ENCODE results near the gene WDR47. TPM values are rescaled to one million over a fixed set of nuclear protein-coding genes. Genes with fewer than 3 reads are reported as not detected.

WDR47 gene
- total and polyA plus RNA-seq, 7 donors = 5.7 to 19.6 (median 14.2) TPM

DNA sequence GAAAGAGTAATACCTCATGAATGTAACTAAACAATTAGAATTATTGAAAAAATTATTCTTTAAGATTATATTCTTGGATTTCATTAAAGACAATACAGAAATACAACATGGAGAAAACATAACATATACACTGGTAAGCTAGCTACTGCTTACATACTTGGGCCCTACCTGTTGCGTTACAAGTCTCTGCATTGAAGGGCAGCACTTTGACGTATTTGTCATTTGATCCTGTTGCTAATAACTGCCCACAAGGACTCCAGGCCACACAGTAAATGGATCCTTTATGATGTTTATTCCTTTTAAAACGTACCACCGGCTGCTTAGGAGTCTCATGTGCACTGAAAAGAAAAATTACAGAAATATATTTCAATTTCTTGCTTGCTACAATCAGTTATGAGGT is 58.8 kb downstream of the WDR47 start:
- Histone ChIP-seq H3K4me3 (peak overlapping the region; percentile 62), H3K4me1 (peaks cover 18% of the 10 kb centered on the region), H3K27me3 (ENCODE audit: insufficient read depth in 3 of 3, low read length in 2 of 3) (no peaks in the 10 kb centered on the region), H3K9me3 (no peaks in the 10 kb centered on the region), H3K27ac (peak overlapping the region; percentile 75), H3K36me3 (ENCODE audit: insufficient read depth in 1 of 2, low read depth in 1 of 2) (peaks cover 0 to 75% of the 10 kb centered on the region in 2 donors)
- WGBS, 3 donors = 31 to 44% (median 34%) methylated on average over 4 of the region's 4 CpGs
- ATAC-seq (peak; percentile 75 to 86 (median 80)), DNase-seq (no peak)
- intact Hi-C loops (cut with DNase I) = no loop called here
- TF ChIP-seq, protein P1, sequence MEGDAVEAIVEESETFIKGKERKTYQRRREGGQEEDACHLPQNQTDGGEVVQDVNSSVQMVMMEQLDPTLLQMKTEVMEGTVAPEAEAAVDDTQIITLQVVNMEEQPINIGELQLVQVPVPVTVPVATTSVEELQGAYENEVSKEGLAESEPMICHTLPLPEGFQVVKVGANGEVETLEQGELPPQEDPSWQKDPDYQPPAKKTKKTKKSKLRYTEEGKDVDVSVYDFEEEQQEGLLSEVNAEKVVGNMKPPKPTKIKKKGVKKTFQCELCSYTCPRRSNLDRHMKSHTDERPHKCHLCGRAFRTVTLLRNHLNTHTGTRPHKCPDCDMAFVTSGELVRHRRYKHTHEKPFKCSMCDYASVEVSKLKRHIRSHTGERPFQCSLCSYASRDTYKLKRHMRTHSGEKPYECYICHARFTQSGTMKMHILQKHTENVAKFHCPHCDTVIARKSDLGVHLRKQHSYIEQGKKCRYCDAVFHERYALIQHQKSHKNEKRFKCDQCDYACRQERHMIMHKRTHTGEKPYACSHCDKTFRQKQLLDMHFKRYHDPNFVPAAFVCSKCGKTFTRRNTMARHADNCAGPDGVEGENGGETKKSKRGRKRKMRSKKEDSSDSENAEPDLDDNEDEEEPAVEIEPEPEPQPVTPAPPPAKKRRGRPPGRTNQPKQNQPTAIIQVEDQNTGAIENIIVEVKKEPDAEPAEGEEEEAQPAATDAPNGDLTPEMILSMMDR (IDR thresholded peaks at IDR 0.05) = no peak

DNA sequence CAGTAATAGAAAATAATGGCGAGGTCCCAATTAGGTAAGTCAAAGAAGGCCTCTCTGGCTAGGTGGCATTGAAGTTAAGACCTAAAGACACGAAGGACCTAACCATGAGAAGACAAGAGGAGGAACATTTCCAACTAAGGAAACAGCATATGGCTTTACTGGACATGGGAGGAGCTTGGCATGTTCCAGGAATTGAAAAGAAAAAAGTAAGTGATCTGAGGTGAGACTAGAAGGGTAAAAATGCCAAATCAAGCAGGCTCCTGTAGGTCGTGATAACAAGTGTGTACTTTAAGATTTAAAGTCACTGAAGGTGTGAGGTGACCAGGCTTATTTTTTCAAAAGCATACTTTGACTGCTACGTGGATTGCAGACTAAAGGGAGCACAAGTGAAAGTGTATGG is 65.2 kb downstream of the WDR47 start:
- intact Hi-C loops (cut with DNase I) = no loop called here
- DNase-seq = no peak
- ATAC-seq = no peak
- no peak overlapping the region for H3K27ac ChIP-seq
- no peaks in the 10 kb centered on the region for H3K27me3 ChIP-seq (ENCODE audit: insufficient read depth in 3 of 3, low read length in 2 of 3)
- H3K9me3 ChIP-seq = no peaks in the 10 kb centered on the region
- no peaks in the 10 kb centered on the region for H3K4me1 ChIP-seq
- H3K36me3 ChIP-seq (ENCODE audit: insufficient read depth in 1 of 2, low read depth in 1 of 2) = peaks cover 3 to 85% of the 10 kb centered on the region in 2 donors
- H3K4me3 ChIP-seq = no peak overlapping the region
- WGBS, 3 donors = 85 to 92% (median 89%) methylated on average over 4 of the region's 4 CpGs
- TF ChIP-seq, protein P1 (IDR thresholded peaks at IDR 0.05) = no peak

DNA sequence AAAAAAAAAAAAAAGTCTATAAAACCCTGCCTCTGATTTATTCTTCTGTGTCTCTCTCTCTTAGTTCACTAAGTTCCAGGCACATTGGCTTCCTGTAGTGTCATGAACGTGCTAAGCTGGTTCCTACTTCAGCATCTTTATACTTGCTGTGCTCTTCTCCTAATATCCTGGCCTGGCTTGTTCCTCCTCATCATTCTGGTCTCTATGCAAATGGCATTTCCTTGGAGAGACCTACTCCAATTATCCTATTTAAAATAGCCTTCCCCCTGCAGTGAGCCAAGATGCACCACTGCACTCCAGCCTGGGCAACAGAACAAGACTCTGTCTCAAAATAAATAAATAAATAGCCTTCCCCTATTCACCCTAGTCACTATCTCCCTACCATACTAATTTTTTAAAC is 69.0 kb downstream of the WDR47 start:
- no peaks in the 10 kb centered on the region for H3K9me3 ChIP-seq
- H3K4me3 ChIP-seq = no peak overlapping the region
- TF ChIP-seq, protein P1 (IDR thresholded peaks at IDR 0.05) = no peak
- H3K27ac ChIP-seq = no peak overlapping the region
- 94 to 100% (median 98%) methylated on average over 1 of the region's 1 CpG for WGBS, 3 donors
- intact Hi-C loops (cut with DNase I) = no loop called here
- no peaks in the 10 kb centered on the region for H3K4me1 ChIP-seq
- H3K27me3 ChIP-seq (ENCODE audit: insufficient read depth in 3 of 3, low read length in 2 of 3) = no peaks in the 10 kb centered on the region
- peaks cover 3 to 70% of the 10 kb centered on the region in 2 donors for H3K36me3 ChIP-seq (ENCODE audit: insufficient read depth in 1 of 2, low read depth in 1 of 2)
- ATAC-seq = no peak
- DNase-seq = no peak

DNA sequence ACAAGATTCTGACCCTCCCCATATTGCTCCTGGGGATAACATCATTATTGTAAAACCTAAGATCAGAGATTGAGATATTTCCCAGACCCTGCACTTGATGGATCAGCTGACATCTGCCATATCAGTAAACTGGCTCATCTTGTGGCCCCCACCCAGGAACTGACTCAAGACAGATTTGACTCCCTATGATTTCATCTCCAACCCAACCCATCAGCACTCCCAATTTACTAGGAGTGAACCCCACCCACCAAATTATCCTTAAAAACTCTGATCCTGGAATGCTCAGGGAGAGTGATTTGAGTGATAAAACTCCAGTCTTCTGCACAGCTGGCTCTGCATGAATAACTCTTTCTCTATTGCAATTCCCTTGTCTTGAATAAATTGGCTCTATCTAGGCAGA is 72.6 kb downstream of the WDR47 start:
- Histone ChIP-seq H3K4me3 (no peak overlapping the region), H3K27ac (no peak overlapping the region), H3K4me1 (no peaks in the 10 kb centered on the region), H3K36me3 (ENCODE audit: insufficient read depth in 1 of 2, low read depth in 1 of 2) (peaks cover under 1 to 36% of the 10 kb centered on the region in 2 donors), H3K9me3 (no peaks in the 10 kb centered on the region), H3K27me3 (ENCODE audit: insufficient read depth in 3 of 3, low read length in 2 of 3) (no peaks in the 10 kb centered on the region)
- intact Hi-C loops (cut with DNase I) = loop anchor here in 1 of 2 donors (10.0 kb wide), 1 partner anchor 75 kb away; the partner anchor contains the start of gene WDR47
- TF ChIP-seq, protein P1 (IDR thresholded peaks at IDR 0.05) = no peak
- no peak for ATAC-seq
- no peak for DNase-seq
